ENCODE measurements around the gene C3. TPM values are rescaled to one million over a fixed set of nuclear protein-coding genes. Genes with fewer than 3 reads are reported as not detected.

The C3 gene
- total and polyA plus RNA-seq, 2 of the 13 experiments (the other 11 are each of a cell fraction or from before 2014, with no cell fraction given): 1,455 to 6,272 TPM

- TF ChIP-seq TEF (CRISPR knock-in tag; IDR thresholded peaks at IDR 0.05) (no peak), MED1 (CRISPR knock-in tag; IDR thresholded peaks at IDR 0.05) (no peak), RBM22 (optimal IDR thresholded peaks at IDR 0.05; ENCODE audit: low read length) (peak; percentile 90), SMAD9 (CRISPR knock-in tag; IDR thresholded peaks at IDR 0.05) (no peak), ZSCAN9 (CRISPR knock-in tag; IDR thresholded peaks at IDR 0.05; ENCODE audit: borderline replicate concordance) (no peak), CEBPG (CRISPR knock-in tag; IDR thresholded peaks at IDR 0.05) (no peak), HMGXB4 (CRISPR knock-in tag; IDR thresholded peaks at IDR 0.05; ENCODE audit: borderline replicate concordance in 1 of 2, low read depth in 1 of 2) (no peak), SNAI1 (CRISPR knock-in tag; IDR thresholded peaks at IDR 0.05; ENCODE audit: borderline replicate concordance) (no peak), TOPORS (CRISPR knock-in tag; IDR thresholded peaks at IDR 0.05) (no peak), ATF6 (CRISPR knock-in tag; conservative IDR thresholded peaks at IDR 0.05) (no peak), RBFOX2 (IDR thresholded peaks at IDR 0.05; ENCODE audit: low read depth, low read length) (peak; percentile 58), ZNF816 (CRISPR knock-in tag; IDR thresholded peaks at IDR 0.05; ENCODE audit: borderline replicate concordance) (no peak), NCOA1 (CRISPR knock-in tag; IDR thresholded peaks at IDR 0.05) (no peak), ZNF543 (CRISPR knock-in tag; IDR thresholded peaks at IDR 0.05) (no peak), SP4 (CRISPR knock-in tag; IDR thresholded peaks at IDR 0.05) (no peak), BCLAF1 (IDR thresholded peaks at IDR 0.05) (no peak), PHF5A (CRISPR knock-in tag; IDR thresholded peaks at IDR 0.05; ENCODE audit: low read depth, unreplicated experiment) (peak; percentile 30), ZNF775 (CRISPR knock-in tag; IDR thresholded peaks at IDR 0.05; ENCODE audit: borderline replicate concordance) (no peak), ZNF3 (CRISPR knock-in tag; IDR thresholded peaks at IDR 0.05) (no peak), MED8 (CRISPR knock-in tag; IDR thresholded peaks at IDR 0.05; ENCODE audit: insufficient replicate concordance) (no peak), ARHGAP35 (CRISPR knock-in tag; IDR thresholded peaks at IDR 0.05; ENCODE audit: borderline replicate concordance) (no peak), BCL6 (CRISPR knock-in tag; IDR thresholded peaks at IDR 0.05) (no peak), SRY (CRISPR knock-in tag; IDR thresholded peaks at IDR 0.05) (no peak)
Measured at GRCh38 chr19:6672693-6673290, 47.7 kb downstream of the C3 start (continued).
